Astrocyte (in vitro differentiated cells and primary cell): Measurements from ENCODE around the gene DHX58. TPM values are rescaled to one million over a fixed set of nuclear protein-coding genes. Genes with fewer than 3 reads are reported as not detected.

Source experiments
- DNase-seq: peaks from one replicate; pipeline ENCODE4 v3.0.0-alpha.2; 2010; ENCODE audit warnings: low read depth
- FAIRE-seq: peaks from 2 replicates; lab custom pipeline; 2011; peaks lifted over from hg19 to GRCh38; lab: Jason Lieb, UNC
- H2AFZ ChIP-seq: 2 replicates; pipeline ENCODE4 v1.6.0; 2012; ENCODE audit warnings: low read depth, low read length, inconsistent platforms
- H3K27ac ChIP-seq: 2 replicates; pipeline ENCODE4 v1.5.1; 2011; ENCODE audit warnings: low read depth, low read length, inconsistent platforms
- H3K27me3 ChIP-seq: 2 replicates; pipeline ENCODE4 v1.6.0; 2011; ENCODE audit warnings: low read length, inconsistent platforms; ENCODE audit not compliant: insufficient read depth
- H3K36me3 ChIP-seq: 2 replicates; pipeline ENCODE4 v1.5.1; 2011; ENCODE audit warnings: low read length, inconsistent platforms; ENCODE audit not compliant: insufficient read depth
- H3K4me1 ChIP-seq: 2 replicates; pipeline ENCODE4 v1.5.1; 2011; ENCODE audit warnings: low read length, inconsistent platforms; ENCODE audit not compliant: insufficient read depth
- H3K4me2 ChIP-seq: 2 replicates; pipeline ENCODE4 v1.6.0; 2012; ENCODE audit warnings: low read length, inconsistent platforms
- H3K4me3 ChIP-seq: 2 replicates; pipeline ENCODE4 v1.5.1; 2011; ENCODE audit warnings: low read depth, mild to moderate bottlenecking, low read length, inconsistent platforms; ENCODE audit not compliant: insufficient read depth
- H3K79me2 ChIP-seq: 2 replicates; pipeline ENCODE4 v1.6.0; 2012; ENCODE audit warnings: mild to moderate bottlenecking, low read length, inconsistent platforms; ENCODE audit not compliant: insufficient read depth
- H3K9ac ChIP-seq: 2 replicates; pipeline ENCODE4 v1.6.0; 2012; ENCODE audit warnings: mild to moderate bottlenecking, low read length, inconsistent platforms
- H3K9me3 ChIP-seq: 2 replicates; pipeline ENCODE4 v1.5.1; 2012; ENCODE audit warnings: low read depth, mild to moderate bottlenecking, low read length, inconsistent platforms; ENCODE audit not compliant: insufficient read depth
- H4K20me1 ChIP-seq: 2 replicates; pipeline ENCODE4 v1.6.0; 2012; ENCODE audit warnings: low read length, inconsistent platforms; ENCODE audit not compliant: insufficient read depth
- H3K27ac Mint-ChIP-seq: one replicate; pipeline ENCODE4 v1.8.0; 2021; ENCODE audit warnings: mild to moderate bottlenecking, mixed read lengths; ENCODE audit not compliant: unreplicated experiment
- H3K27me3 Mint-ChIP-seq: one replicate; pipeline ENCODE4 v1.8.0; 2021; ENCODE audit warnings: low read depth, mixed read lengths; ENCODE audit not compliant: unreplicated experiment
- H3K36me3 Mint-ChIP-seq: one replicate; pipeline ENCODE4 v1.8.0; 2021; ENCODE audit warnings: low read depth, mixed read lengths; ENCODE audit not compliant: unreplicated experiment
- H3K4me1 Mint-ChIP-seq: one replicate; pipeline ENCODE4 v1.8.0; 2021; ENCODE audit warnings: low read depth, mixed read lengths; ENCODE audit not compliant: unreplicated experiment
- H3K4me3 Mint-ChIP-seq: one replicate; pipeline ENCODE4 v1.8.0; 2021; ENCODE audit warnings: mild to moderate bottlenecking, moderate library complexity, mixed read lengths; ENCODE audit not compliant: unreplicated experiment
- H3K9me3 Mint-ChIP-seq: one replicate; pipeline ENCODE4 v1.8.0; 2021; ENCODE audit warnings: mild to moderate bottlenecking, mixed read lengths; ENCODE audit not compliant: unreplicated experiment
- EZH2 ChIP-seq: IDR thresholded peaks from 2 replicates; pipeline ENCODE4 v1.6.1; 2012; ENCODE audit warnings: mild to moderate bottlenecking, low read length, inconsistent platforms; ENCODE audit not compliant: insufficient read depth
- total RNA-seq: library from RNA; stranded (reverse); gene quantifications from 2 replicates; pipeline ENCODE4 v1.2.1, GENCODE V29; 2021
- TF ChIP-seq, protein P1 (sequence below): IDR thresholded peaks from 2 replicates; pipeline ENCODE4 v1.5.1; 2011; ENCODE audit warnings: low read depth, mild to moderate bottlenecking, inconsistent platforms, low read length, moderate library complexity; ENCODE audit not compliant: insufficient read depth

DHX58 gene
- total RNA-seq, 1 donor from 2014 or later, result 5.4 TPM

DNA sequence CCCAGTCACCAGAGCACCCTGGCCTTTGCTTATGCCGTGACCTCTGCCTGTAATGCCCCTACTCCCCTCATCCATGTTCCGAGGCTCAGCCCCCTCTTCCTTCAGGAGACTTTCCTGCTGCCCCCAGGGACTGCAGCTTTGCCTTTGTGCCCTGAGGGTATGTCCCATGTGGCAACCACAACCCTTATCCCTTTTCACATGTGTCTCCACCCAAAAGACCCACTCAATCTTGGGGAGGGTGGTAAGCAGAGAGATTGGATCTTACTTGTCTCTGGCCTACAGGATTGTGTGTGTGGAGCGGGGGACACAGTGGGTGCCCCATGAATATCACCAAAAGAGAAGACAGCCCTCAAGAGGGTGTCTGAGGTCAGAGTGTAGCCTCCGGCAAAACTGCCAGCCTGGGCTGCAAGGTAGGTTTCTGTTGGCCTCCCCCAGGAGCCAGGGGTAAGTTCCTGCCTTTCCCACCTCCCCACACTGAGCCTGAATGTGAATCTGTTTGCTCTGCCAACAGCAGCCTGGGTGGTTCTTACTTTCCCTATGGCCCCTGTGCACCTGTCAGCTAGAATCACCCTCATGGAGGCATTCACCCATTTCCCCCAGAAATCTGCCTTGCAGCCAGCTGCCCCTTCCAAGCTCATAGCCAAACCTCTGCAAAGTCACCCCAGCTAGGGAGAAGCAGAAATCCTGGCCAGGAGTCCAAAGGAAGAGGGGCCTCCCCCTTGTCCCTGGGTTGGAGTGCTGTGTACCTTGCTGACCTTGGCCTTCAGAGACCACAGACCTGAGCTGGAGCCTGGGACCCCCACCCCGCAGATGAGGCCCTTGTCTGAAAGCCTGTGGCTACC lies 50.6 kb downstream of the DHX58 start:
- no peaks in the 10 kb centered on the region for H4K20me1 ChIP-seq
- no peaks in the 10 kb centered on the region for H3K4me1 ChIP-seq
- no peak overlapping the region for H3K4me2 ChIP-seq
- H3K9me3 Mint-ChIP-seq, result peaks cover 3% of the 10 kb centered on the region
- H3K79me2 ChIP-seq, result no peaks in the 10 kb centered on the region
- H3K27ac Mint-ChIP-seq, result no peak overlapping the region
- TF ChIP-seq EZH2, result no peak
- TF ChIP-seq, protein P1, sequence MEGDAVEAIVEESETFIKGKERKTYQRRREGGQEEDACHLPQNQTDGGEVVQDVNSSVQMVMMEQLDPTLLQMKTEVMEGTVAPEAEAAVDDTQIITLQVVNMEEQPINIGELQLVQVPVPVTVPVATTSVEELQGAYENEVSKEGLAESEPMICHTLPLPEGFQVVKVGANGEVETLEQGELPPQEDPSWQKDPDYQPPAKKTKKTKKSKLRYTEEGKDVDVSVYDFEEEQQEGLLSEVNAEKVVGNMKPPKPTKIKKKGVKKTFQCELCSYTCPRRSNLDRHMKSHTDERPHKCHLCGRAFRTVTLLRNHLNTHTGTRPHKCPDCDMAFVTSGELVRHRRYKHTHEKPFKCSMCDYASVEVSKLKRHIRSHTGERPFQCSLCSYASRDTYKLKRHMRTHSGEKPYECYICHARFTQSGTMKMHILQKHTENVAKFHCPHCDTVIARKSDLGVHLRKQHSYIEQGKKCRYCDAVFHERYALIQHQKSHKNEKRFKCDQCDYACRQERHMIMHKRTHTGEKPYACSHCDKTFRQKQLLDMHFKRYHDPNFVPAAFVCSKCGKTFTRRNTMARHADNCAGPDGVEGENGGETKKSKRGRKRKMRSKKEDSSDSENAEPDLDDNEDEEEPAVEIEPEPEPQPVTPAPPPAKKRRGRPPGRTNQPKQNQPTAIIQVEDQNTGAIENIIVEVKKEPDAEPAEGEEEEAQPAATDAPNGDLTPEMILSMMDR, result no peak
- no peaks in the 10 kb centered on the region for H3K36me3 ChIP-seq
- H3K4me1 Mint-ChIP-seq, result peaks cover 5% of the 10 kb centered on the region
- H3K4me3 Mint-ChIP-seq, result no peak overlapping the region
- FAIRE-seq (no peak), DNase-seq (no peak)
- no peak overlapping the region for H3K9ac ChIP-seq
- H3K27ac ChIP-seq, result no peak overlapping the region
- H3K27me3 ChIP-seq, result peaks cover 2% of the 10 kb centered on the region
- no peaks in the 10 kb centered on the region for H3K9me3 ChIP-seq
- H3K27me3 Mint-ChIP-seq, result peaks cover 31% of the 10 kb centered on the region
- no peak overlapping the region for H3K4me3 ChIP-seq
- H3K36me3 Mint-ChIP-seq, result peaks cover 2% of the 10 kb centered on the region
- no peak overlapping the region for H2AFZ ChIP-seq

DNA sequence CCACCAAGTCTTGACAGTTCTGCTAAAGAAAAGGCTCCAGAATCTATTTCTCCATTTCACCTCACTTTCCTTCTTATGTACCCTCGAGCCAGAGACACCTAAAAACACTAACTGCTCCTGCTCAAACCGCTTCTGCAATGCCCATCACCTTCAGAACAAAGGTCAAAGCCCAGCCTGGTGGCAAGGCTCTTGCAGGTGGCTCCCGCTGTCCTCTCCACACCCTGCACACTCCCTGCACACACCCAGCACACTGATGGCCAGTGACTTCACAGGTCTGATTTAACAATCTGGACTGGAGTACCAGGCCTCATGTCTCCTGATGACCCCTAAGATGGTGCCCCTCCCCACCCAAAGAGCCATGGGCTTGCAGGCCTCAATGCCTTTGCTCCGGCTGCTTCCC lies 52.3 kb downstream of the DHX58 start:
- Histone ChIP-seq H3K27ac (no peak overlapping the region), H3K27me3 (peaks cover 3% of the 10 kb centered on the region), H3K79me2 (no peaks in the 10 kb centered on the region), H4K20me1 (no peaks in the 10 kb centered on the region), H3K4me3 (no peak overlapping the region), H3K4me2 (no peak overlapping the region), H2AFZ (no peak overlapping the region), H3K36me3 (no peaks in the 10 kb centered on the region), H3K9ac (no peak overlapping the region), H3K9me3 (no peaks in the 10 kb centered on the region), H3K4me1 (no peaks in the 10 kb centered on the region)
- TF ChIP-seq EZH2, result no peak
- TF ChIP-seq, protein P1, result no peak
- H3K27me3 Mint-ChIP-seq, result peaks cover 35% of the 10 kb centered on the region
- no peak for DNase-seq
- peaks cover 3% of the 10 kb centered on the region for H3K9me3 Mint-ChIP-seq
- no peak overlapping the region for H3K4me3 Mint-ChIP-seq
- peaks cover 6% of the 10 kb centered on the region for H3K4me1 Mint-ChIP-seq
- no peak overlapping the region for H3K27ac Mint-ChIP-seq
- no peak for FAIRE-seq
- peaks cover 2% of the 10 kb centered on the region for H3K36me3 Mint-ChIP-seq

DNA sequence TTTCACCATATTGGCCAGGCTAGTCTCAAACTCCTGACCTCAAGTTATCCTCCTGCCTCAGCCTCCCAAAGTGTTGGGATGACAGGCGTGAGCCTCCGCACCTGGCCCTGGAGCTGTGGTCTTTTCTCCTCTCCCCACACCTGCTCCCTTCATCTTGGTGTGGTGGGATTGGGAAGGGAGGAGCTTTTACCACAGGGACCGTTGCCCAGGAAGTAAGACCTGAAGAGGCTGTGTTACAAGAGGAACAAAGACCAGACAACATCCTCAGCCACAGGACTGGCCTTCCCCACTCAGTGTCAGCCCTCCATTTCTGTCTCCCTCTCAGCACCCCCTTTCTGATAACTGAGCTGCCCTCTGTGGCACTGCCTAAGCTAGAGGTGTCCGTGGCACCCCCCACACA lies 52.7 kb downstream of the DHX58 start:
- Histone ChIP-seq H3K27me3 (peaks cover 6% of the 10 kb centered on the region), H3K9me3 (no peaks in the 10 kb centered on the region), H2AFZ (no peak overlapping the region), H3K4me2 (no peak overlapping the region), H3K36me3 (no peaks in the 10 kb centered on the region), H4K20me1 (no peaks in the 10 kb centered on the region), H3K79me2 (no peaks in the 10 kb centered on the region), H3K27ac (no peak overlapping the region), H3K4me1 (no peaks in the 10 kb centered on the region), H3K9ac (no peak overlapping the region), H3K4me3 (no peak overlapping the region)
- DNase-seq, result no peak
- no peak for FAIRE-seq
- peaks cover 2% of the 10 kb centered on the region for H3K36me3 Mint-ChIP-seq
- no peak for TF ChIP-seq EZH2
- TF ChIP-seq, protein P1, result no peak
- no peak overlapping the region for H3K4me3 Mint-ChIP-seq
- peaks cover 2% of the 10 kb centered on the region for H3K9me3 Mint-ChIP-seq
- peaks cover 6% of the 10 kb centered on the region for H3K4me1 Mint-ChIP-seq
- H3K27ac Mint-ChIP-seq, result no peak overlapping the region
- H3K27me3 Mint-ChIP-seq, result peaks cover 38% of the 10 kb centered on the region
